Measurements from ENCODE around the gene WIPI1. TPM values are rescaled to one million over a fixed set of nuclear protein-coding genes. Genes with fewer than 3 reads are reported as not detected.

WIPI1 gene
- polyA plus RNA-seq, 2 of the 4 experiments (the other 2 are of a cell fraction): 9.5 to 19.7 TPM

GRCh38 chr17:68383120-68383442 lies 74.2 kb downstream of the WIPI1 start:
- DNase-seq (ENCODE audit: low read depth in 1 of 2, low spot score in 1 of 2) (no peak), FAIRE-seq (no peak), ATAC-seq (no peak)
- TF ChIP-seq ELK1 (IDR thresholded peaks at IDR 0.05; ENCODE audit: low read depth, low read length) (no peak), KDM1A (IDR thresholded peaks at IDR 0.05; ENCODE audit: low read depth) (no peak), E2F6 (IDR thresholded peaks at IDR 0.05; ENCODE audit: borderline replicate concordance, low read depth) (no peak), POLR2AphosphoS2 (conservative IDR thresholded peaks at IDR 0.05; ENCODE audit: low read length) (no peak), RFX5 (IDR thresholded peaks at IDR 0.05) (no peak), ESRRA (IDR thresholded peaks at IDR 0.05; ENCODE audit: borderline replicate concordance, low read length) (no peak), FOSB (CRISPR knock-in tag; IDR thresholded peaks at IDR 0.05) (no peak)
- H3K4me3 ChIP-seq: no peak overlapping the region
- H3K9me3 ChIP-seq: no peaks in the 10 kb centered on the region
- WGBS (ENCODE audit: missing lambda C conversion rate): 75% methylated on average over 4 of the region's 4 CpGs
- H3K4me2 ChIP-seq: peak overlapping the region; percentile 17; the same call in 1 of the 3 replicates
- CTCF ChIA-PET: interaction anchor here (0.6 to 2.1 kb wide), 5 partner anchors 15 to 120 kb away, joined by 3 to 20 read pairs (median 8); no protein-coding TSS in a partner anchor
- H3K27ac ChIP-seq: peak overlapping the region; percentile 38 to 50; a peak in 4 of 6 replicates
- H3K4me1 ChIP-seq: peaks cover 53% of the 10 kb centered on the region
- POLR2A ChIA-PET: interaction anchor here (1.0 kb wide), 1 partner anchor 136 kb away, joined by 3 read pairs; the partner anchor contains the start of gene AMZ2

- Histone ChIP-seq H3K4me3 (no peak overlapping the region), H3K4me1 (peaks cover 57% of the 10 kb centered on the region), H3K27ac (peak overlapping the region; percentile 38 to 50; a peak in 4 of 6 replicates), H3K4me2 (no peak overlapping the region; the same call in 2 of the 3 replicates), H3K9me3 (no peaks in the 10 kb centered on the region)
- DNase-seq (ENCODE audit: low read depth in 1 of 2, low spot score in 1 of 2) (no peak), ATAC-seq (no peak), FAIRE-seq (no peak)
- ChIA-PET CTCF (interaction anchor here (0.6 to 2.1 kb wide), 5 partner anchors 14 to 120 kb away, joined by 3 to 11 read pairs (median 4); no protein-coding TSS in a partner anchor), POLR2A (interaction anchor here (1.0 kb wide), 1 partner anchor 135 kb away, joined by 3 read pairs; the partner anchor contains the start of gene AMZ2)
- WGBS (ENCODE audit: missing lambda C conversion rate): 88% methylated on average over 3 of the region's 3 CpGs
- TF ChIP-seq HOXA7 (CRISPR knock-in tag; IDR thresholded peaks at IDR 0.05) (no peak), POLR2A (IDR thresholded peaks at IDR 0.05; ENCODE audit: low read length) (no peak), HEYL (CRISPR knock-in tag; IDR thresholded peaks at IDR 0.05) (no peak), PHF8 (IDR thresholded peaks at IDR 0.05; ENCODE audit: borderline replicate concordance, low read depth) (no peak), PBX3 (IDR thresholded peaks at IDR 0.05) (no peak), JUNB (IDR thresholded peaks at IDR 0.05) (no peak), CBX8 (IDR thresholded peaks at IDR 0.05) (no peak), KDM1A (IDR thresholded peaks at IDR 0.05; ENCODE audit: low read depth) (no peak), RAD21 (conservative IDR thresholded peaks at IDR 0.05 in 1 of 2, IDR thresholded peaks at IDR 0.05 in 1 of 2) (no peak), RCOR1 (IDR thresholded peaks at IDR 0.05; ENCODE audit: low read depth, low read length) (no peak), FOSL2 (IDR thresholded peaks at IDR 0.05) (no peak), FOSL2 (CRISPR knock-in tag; IDR thresholded peaks at IDR 0.05) (no peak), GATA3 (IDR thresholded peaks at IDR 0.05; ENCODE audit: borderline replicate concordance) (no peak), KDM5A (IDR thresholded peaks at IDR 0.05) (no peak), ELK1 (IDR thresholded peaks at IDR 0.05; ENCODE audit: low read depth, low read length) (no peak), TP53 (CRISPR knock-in tag; IDR thresholded peaks at IDR 0.05) (no peak), ESRRA (IDR thresholded peaks at IDR 0.05; ENCODE audit: borderline replicate concordance, low read length) (no peak)
These were observed 74.7 kb downstream of the WIPI1 start for GRCh38 chr17:68382582-68383085.
